Measurements from ENCODE around the gene CSAG2.
"Not testable (repeated sequence)": the region's sequence is repeated elsewhere in the genome, so short reads cannot be mapped to it uniquely, and the experiment has no call there.

CSAG2 gene

DNA sequence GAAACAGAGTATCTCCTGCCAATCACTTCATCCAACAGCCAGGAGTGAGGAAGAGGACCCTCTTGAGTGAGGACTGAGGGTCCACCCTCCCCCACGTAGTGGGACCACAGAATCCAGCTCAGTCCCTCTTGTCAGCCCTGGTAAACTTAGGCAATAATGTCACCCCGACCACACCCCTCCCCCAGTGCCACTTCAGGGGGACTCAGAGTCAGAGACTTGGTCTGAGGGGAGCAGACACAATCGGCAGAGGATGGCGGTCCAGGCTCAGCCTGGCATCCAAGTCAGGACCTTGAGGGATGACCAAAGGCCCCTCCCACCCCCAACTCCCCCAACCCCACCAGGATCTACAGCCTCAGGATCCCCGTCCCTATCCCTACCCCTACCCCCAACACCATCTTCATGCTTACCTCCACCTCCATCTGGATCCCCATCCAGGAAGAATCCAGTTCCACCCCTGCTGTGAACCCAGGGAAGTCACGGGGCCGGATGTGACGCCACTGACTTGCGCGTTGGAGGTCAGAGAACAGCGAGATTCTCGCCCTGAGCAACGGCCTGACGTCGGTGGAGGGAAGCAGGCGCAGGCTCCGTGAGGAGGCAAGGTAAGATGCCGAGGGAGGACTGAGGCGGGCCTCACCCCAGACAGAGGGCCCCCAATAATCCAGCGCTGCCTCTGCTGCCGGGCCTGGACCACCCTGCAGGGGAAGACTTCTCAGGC is 24.3 kb upstream of the CSAG2 start, which contains the start of the genes CSAG1 and MAGEA12:
TSS of gene CSAG1 (minus strand) at position 461 of the 715 bp plus-strand sequence. CDS start 1,261 bp downstream, outside the sequence.
TSS of gene MAGEA12 (plus strand) at position 497 of the 715 bp plus-strand sequence. CDS start 2,405 bp downstream, outside the sequence.
- TF ChIP-seq, protein P1, sequence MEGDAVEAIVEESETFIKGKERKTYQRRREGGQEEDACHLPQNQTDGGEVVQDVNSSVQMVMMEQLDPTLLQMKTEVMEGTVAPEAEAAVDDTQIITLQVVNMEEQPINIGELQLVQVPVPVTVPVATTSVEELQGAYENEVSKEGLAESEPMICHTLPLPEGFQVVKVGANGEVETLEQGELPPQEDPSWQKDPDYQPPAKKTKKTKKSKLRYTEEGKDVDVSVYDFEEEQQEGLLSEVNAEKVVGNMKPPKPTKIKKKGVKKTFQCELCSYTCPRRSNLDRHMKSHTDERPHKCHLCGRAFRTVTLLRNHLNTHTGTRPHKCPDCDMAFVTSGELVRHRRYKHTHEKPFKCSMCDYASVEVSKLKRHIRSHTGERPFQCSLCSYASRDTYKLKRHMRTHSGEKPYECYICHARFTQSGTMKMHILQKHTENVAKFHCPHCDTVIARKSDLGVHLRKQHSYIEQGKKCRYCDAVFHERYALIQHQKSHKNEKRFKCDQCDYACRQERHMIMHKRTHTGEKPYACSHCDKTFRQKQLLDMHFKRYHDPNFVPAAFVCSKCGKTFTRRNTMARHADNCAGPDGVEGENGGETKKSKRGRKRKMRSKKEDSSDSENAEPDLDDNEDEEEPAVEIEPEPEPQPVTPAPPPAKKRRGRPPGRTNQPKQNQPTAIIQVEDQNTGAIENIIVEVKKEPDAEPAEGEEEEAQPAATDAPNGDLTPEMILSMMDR (IDR thresholded peaks at IDR 0.05): no peak
- Mint-ChIP-seq H3K36me3 (ENCODE audit: low read depth) (no peaks in the 10 kb centered on the region), H3K4me1 (no peaks in the 10 kb centered on the region), H3K27ac (no peak within 1 kb of the TSS), H3K27me3 (ENCODE audit: low read depth, poor library complexity) (peaks cover 6% of the 10 kb centered on the region), H3K4me3 (no peak within 1 kb of the TSS), H3K9me3 (peaks cover 48% of the 10 kb centered on the region)
- no peak for DNase-seq

GRCh38 chrX:152725409-152725808 is 16.3 kb upstream of the CSAG2 start:
- TF ChIP-seq, protein P1 (IDR thresholded peaks at IDR 0.05): no peak
- no peak overlapping the region for H3K4me3 Mint-ChIP-seq
- peaks cover 32% of the 10 kb centered on the region for H3K9me3 Mint-ChIP-seq
- no peak for DNase-seq
- no peak overlapping the region for H3K27ac Mint-ChIP-seq
- peaks cover 2% of the 10 kb centered on the region for H3K27me3 Mint-ChIP-seq (ENCODE audit: low read depth, poor library complexity)
- no peaks in the 10 kb centered on the region for H3K36me3 Mint-ChIP-seq (ENCODE audit: low read depth)
- H3K4me1 Mint-ChIP-seq: no peaks in the 10 kb centered on the region

DNA sequence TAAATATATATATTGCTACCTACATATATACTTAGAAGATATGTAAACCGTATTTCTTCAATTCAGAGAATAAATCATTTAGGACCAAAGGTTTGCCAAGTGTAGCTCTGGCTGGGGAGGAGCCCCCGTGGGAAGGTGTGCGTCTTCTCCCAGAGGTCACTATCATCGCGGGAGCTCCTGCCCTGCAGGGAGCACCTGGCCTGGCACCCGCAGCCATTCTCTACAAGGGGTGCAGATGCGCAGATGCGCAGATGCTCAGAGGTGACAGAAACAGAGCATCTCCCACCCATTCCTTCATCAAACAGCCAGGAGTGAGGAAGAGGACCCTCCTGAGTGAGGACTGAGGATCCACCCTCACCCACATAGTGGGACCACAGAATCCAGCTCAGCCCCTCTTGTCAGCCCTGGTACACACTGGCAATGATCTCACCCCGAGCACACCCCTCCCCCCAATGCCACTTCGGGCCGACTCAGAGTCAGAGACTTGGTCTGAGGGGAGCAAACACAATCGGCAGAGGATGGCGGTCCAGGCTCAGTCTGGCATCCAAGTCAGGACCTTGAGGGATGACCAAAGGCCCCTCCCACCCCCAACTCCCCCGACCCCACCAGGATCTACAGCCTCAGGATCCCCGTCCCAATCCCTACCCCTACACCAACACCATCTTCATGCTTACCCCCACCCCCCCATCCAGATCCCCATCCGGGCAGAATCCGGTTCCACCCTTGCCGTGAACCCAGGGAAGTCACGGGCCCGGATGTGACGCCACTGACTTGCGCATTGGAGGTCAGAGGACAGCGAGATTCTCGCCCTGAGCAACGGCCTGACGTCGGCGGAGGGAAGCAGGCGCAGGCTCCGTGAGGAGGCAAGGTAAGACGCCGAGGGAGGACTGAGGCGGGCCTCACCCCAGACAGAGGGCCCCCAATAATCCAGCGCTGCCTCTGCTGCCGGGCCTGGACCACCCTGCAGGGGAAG is 5.0 kb upstream of the CSAG2 start, which contains the start of gene MAGEA2B:
TSS of gene MAGEA2B (plus strand) at position 814 of the 973 bp plus-strand sequence. CDS start 2,479 bp downstream, outside the sequence.
- not testable (repeated sequence) for H3K36me3 Mint-ChIP-seq (ENCODE audit: low read depth); DNase-seq; H3K4me3 Mint-ChIP-seq; H3K27me3 Mint-ChIP-seq (ENCODE audit: low read depth, poor library complexity); H3K9me3 Mint-ChIP-seq; H3K4me1 Mint-ChIP-seq; H3K27ac Mint-ChIP-seq

DNA sequence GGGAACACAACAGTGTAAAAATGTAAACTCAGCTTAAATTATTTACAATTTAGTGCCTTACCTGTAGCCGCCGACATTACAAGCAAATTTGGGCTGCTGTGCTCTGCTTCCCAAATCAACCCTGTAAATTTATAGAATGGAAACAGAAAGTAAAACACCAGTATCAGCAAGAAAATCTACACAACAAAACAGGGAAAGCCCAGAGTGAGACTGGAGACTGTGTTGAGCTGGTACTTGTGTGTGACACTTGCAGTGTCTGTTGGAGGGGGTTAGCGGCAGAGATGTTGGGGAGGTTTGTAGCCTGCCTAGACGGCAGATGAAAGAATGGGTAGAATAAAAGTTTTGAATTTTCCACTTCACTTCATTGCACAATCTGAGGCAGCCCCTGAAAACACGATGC is 4.1 kb upstream of the CSAG2 start:
- H3K4me3 Mint-ChIP-seq; H3K36me3 Mint-ChIP-seq (ENCODE audit: low read depth); H3K4me1 Mint-ChIP-seq; H3K27ac Mint-ChIP-seq; DNase-seq; H3K9me3 Mint-ChIP-seq; H3K27me3 Mint-ChIP-seq (ENCODE audit: low read depth, poor library complexity): not testable (repeated sequence)

GRCh38 chrX:152706500-152706899 is 2.6 kb downstream of the CSAG2 start:
- not testable (repeated sequence) for H3K27me3 Mint-ChIP-seq (ENCODE audit: low read depth, poor library complexity); H3K4me3 Mint-ChIP-seq; H3K36me3 Mint-ChIP-seq (ENCODE audit: low read depth); H3K9me3 Mint-ChIP-seq; DNase-seq; H3K27ac Mint-ChIP-seq; H3K4me1 Mint-ChIP-seq

GRCh38 chrX:152700390-152700789 is 8.7 kb downstream of the CSAG2 start:
- DNase-seq: not testable (repeated sequence)

DNA sequence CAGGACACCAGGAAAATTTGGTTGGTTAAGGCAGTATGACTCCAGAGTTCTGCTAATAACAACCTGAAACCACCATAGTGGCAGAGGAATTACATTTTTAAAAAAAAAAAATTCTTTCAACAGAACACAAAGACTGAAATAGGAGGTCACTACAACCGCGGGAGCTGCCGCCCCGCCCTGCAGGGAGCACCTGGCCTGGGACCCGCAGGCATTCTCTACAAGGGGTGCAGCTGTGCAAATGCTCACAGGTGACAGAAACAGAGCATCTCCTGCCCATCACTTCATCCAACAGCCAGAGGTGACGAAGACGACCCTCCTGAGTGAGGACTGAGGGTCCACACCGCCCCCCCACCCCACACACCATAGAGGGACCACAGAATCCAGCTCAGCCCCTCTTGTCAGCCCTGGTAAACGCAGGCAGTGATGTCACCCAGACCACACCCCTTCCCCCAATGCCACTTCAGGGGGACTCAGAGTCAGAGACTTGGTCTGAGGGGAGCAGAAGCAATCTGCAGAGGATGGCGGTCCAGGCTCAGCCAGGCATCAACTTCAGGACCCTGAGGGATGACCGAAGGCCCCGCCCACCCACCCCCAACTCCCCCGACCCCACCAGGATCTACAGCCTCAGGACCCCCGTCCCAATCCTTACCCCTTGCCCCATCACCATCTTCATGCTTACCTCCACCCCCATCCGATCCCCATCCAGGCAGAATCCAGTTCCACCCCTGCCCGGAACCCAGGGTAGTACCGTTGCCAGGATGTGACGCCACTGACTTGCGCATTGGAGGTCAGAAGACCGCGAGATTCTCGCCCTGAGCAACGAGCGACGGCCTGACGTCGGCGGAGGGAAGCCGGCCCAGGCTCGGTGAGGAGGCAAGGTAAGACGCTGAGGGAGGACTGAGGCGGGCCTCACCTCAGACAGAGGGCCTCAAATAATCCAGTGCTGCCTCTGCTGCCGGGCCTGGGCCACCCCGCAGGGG is 10.8 kb downstream of the CSAG2 start, which contains the start of gene MAGEA3:
TSS of gene MAGEA3 (plus strand) at position 843 of the 980 bp plus-strand sequence. CDS start 2,039 bp downstream, outside the sequence.
- not testable (repeated sequence) for H3K36me3 Mint-ChIP-seq (ENCODE audit: low read depth); H3K27ac Mint-ChIP-seq; H3K4me3 Mint-ChIP-seq; H3K4me1 Mint-ChIP-seq; H3K27me3 Mint-ChIP-seq (ENCODE audit: low read depth, poor library complexity); DNase-seq
- peaks cover 13% of the 10 kb centered on the region for H3K9me3 Mint-ChIP-seq

More at GRCh38 chrX:152700390-152700789, 8.7 kb downstream of the CSAG2 start:
- H3K4me1 Mint-ChIP-seq; H3K36me3 Mint-ChIP-seq (ENCODE audit: low read depth); H3K27ac Mint-ChIP-seq; H3K27me3 Mint-ChIP-seq (ENCODE audit: low read depth, poor library complexity); H3K4me3 Mint-ChIP-seq: not testable (repeated sequence)
- peaks cover 13% of the 10 kb centered on the region for H3K9me3 Mint-ChIP-seq

- H3K36me3 Mint-ChIP-seq (ENCODE audit: low read depth); H3K4me3 Mint-ChIP-seq; H3K4me1 Mint-ChIP-seq; DNase-seq; H3K27ac Mint-ChIP-seq; H3K27me3 Mint-ChIP-seq (ENCODE audit: low read depth, poor library complexity): not testable (repeated sequence)
- H3K9me3 Mint-ChIP-seq: peaks cover 24% of the 10 kb centered on the region
Observed at GRCh38 chrX:152681012-152681411, 28.1 kb downstream of the CSAG2 start.

- H3K4me1 Mint-ChIP-seq; H3K27ac Mint-ChIP-seq; DNase-seq; H3K36me3 Mint-ChIP-seq (ENCODE audit: low read depth); H3K4me3 Mint-ChIP-seq: not testable (repeated sequence)
- peaks cover 37% of the 10 kb centered on the region for H3K9me3 Mint-ChIP-seq
- H3K27me3 Mint-ChIP-seq (ENCODE audit: low read depth, poor library complexity): peaks cover 13% of the 10 kb centered on the region
Observed at GRCh38 chrX:152674652-152675051, 34.4 kb downstream of the CSAG2 start.

All from nephron progenitor cell (in vitro differentiated cells).